ENCODE measurements around the gene EXOC3L4. TPM values are rescaled to one million over a fixed set of nuclear protein-coding genes. Genes with fewer than 3 reads are reported as not detected.

Gene EXOC3L4
- total RNA-seq, 1 donor from 2014 or later = 0.17 TPM

GRCh38 chr14:103121121-103121845 lies 26.8 kb downstream of the EXOC3L4 start:
- TF ChIP-seq, protein P1, sequence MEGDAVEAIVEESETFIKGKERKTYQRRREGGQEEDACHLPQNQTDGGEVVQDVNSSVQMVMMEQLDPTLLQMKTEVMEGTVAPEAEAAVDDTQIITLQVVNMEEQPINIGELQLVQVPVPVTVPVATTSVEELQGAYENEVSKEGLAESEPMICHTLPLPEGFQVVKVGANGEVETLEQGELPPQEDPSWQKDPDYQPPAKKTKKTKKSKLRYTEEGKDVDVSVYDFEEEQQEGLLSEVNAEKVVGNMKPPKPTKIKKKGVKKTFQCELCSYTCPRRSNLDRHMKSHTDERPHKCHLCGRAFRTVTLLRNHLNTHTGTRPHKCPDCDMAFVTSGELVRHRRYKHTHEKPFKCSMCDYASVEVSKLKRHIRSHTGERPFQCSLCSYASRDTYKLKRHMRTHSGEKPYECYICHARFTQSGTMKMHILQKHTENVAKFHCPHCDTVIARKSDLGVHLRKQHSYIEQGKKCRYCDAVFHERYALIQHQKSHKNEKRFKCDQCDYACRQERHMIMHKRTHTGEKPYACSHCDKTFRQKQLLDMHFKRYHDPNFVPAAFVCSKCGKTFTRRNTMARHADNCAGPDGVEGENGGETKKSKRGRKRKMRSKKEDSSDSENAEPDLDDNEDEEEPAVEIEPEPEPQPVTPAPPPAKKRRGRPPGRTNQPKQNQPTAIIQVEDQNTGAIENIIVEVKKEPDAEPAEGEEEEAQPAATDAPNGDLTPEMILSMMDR (conservative IDR thresholded peaks at IDR 0.05; ENCODE audit: low read depth, low read length) = no peak
- no peak overlapping the region for H3K4me3 ChIP-seq (ENCODE audit: low read depth, low read length)
- no peak for DNase-seq (ENCODE audit: low read depth)

DNA sequence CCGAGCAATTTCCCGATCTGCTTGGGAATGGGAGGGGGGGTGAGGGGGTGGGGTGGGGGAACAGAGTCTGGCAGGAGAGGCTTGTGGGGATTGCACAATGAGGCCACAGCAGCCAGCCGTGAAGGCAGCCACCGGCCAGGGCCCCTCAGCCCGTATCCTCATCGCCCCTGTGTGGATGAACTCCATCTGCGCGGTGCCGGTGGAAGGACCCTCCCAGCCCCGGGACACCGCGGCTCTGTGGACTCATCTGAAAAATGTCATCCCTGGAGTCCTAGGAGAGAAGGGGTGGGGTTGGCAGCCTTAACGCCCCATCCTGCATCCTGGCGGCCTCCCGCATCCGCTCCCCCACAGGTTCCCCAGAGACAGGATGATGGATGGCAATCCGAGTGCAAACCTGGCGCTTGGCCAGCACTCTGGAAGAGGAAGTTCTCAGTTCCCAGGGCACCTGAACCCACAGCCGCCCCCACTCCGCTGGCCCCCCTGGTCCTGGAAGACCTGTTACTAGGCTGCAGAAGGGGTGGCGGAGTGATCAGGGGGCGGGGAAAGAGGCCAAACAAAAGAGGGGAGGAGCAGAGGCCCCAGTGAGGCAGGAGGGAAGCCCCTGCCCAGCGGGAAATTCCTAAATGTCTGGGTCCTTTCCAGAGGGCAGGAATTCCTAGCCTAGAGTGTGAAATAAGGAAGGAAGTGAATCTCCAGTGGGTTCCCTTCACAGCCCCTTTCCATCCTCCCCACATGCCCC lies 27.5 kb downstream of the EXOC3L4 start:
- no peak for DNase-seq (ENCODE audit: low read depth)
- TF ChIP-seq, protein P1 (conservative IDR thresholded peaks at IDR 0.05; ENCODE audit: low read depth, low read length) = no peak
- H3K4me3 ChIP-seq (ENCODE audit: low read depth, low read length) = peak overlapping the region; percentile 82

GRCh38 chr14:103122585-103122946 lies 28.0 kb downstream of the EXOC3L4 start:
- DNase-seq (ENCODE audit: low read depth) = no peak
- H3K4me3 ChIP-seq (ENCODE audit: low read depth, low read length) = peak overlapping the region; percentile 82
- TF ChIP-seq, protein P1 (conservative IDR thresholded peaks at IDR 0.05; ENCODE audit: low read depth, low read length) = no peak

- DNase-seq (ENCODE audit: low read depth) = no peak
- peak within 1 kb of the TSS; percentile 82 for H3K4me3 ChIP-seq (ENCODE audit: low read depth, low read length)
Measured at GRCh38 chr14:103122947-103123633, 28.6 kb downstream of the EXOC3L4 start, which contains the start of gene TNFAIP2. TNFAIP2 (plus strand) TSS chr14:103123461; CDS start chr14:103126458, 2,997 bp downstream.

DNA sequence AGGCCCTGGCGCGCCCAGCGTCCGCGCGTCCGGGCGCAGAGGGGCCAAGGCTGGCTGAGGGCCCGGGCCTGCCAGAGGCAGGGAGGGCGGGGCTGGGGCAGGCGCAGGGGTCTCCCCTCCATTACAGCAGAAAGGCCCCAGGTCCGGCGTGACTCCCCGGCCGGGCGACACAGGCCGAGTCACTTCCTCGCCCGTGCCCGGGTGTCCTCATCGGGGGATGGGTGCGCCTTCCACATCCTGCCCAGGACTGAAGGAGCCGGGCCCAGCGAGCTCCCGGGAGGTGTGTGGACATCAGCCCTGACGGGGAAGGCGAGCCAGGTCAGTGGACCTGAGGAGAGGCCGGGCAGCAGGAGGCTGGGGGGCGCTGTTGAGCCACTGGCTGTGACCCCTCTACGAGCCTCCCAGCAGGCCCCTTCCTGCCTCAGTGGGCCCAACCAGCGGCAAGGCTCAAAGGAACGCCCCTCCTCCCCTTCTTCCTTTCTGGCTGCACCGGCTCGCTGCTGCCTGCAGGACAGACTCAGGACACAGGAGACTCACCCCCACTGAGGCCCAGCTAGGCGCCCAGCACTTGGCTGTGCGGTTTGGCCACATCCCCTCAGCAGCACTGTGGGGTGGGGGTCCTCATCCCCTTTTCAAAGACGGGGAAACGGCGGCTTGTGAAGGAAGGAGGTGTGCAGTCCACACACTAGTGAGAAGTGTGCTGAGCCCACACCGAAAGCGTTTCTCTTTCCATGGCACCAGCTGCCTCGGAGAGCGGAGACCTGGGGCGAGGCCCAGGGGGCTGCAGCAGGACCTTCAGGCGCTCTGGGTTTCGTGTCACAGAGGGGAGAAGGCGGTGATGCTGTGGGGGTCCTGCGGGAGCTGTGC lies 29.3 kb downstream of the EXOC3L4 start:
- DNase-seq (ENCODE audit: low read depth) = no peak
- TF ChIP-seq, protein P1 (conservative IDR thresholded peaks at IDR 0.05; ENCODE audit: low read depth, low read length) = peak; percentile 62
- H3K4me3 ChIP-seq (ENCODE audit: low read depth, low read length) = peak overlapping the region; percentile 82

More at GRCh38 chr14:103122947-103123633, 28.6 kb downstream of the EXOC3L4 start, which contains the start of gene TNFAIP2:
- TF ChIP-seq, protein P1 (conservative IDR thresholded peaks at IDR 0.05; ENCODE audit: low read depth, low read length) = no peak

DNA sequence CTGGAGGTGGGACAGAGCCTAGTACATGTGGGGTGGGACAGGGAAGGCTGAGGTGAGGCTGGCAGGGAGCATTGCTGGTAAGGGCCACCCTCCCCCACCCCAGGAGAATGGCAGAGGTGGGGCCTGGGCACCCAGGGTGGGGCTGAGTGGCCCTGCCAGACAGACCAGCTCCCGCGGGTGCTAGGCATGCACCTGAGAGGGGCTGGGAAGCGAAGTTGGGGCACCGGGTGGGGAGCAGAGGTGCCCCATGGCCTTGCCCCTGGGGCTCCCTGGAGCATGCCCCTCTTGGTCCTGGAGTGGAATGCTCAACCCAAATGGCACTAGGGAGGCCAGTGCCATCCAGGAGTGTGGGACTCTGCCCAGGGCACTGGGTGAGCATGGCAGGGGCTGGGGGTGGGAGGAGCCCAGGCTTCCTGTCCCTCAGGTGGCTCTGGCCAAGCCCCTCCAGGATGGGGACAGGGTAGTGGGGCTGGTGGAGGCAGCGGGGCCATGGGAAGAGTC lies 30.0 kb downstream of the EXOC3L4 start:
- peak overlapping the region; percentile 82 for H3K4me3 ChIP-seq (ENCODE audit: low read depth, low read length)
- TF ChIP-seq, protein P1 (conservative IDR thresholded peaks at IDR 0.05; ENCODE audit: low read depth, low read length) = no peak
- no peak for DNase-seq (ENCODE audit: low read depth)
